GM21447 (cell line): ENCODE data around the gene SYT1.

ENCODE experiments used
- ATAC-seq: cut with Tn5 transposase; IDR thresholded peaks from one replicate; pipeline ENCODE4 v1.9.1; 2021; ENCODE audit not compliant: unreplicated experiment

SYT1 gene

DNA sequence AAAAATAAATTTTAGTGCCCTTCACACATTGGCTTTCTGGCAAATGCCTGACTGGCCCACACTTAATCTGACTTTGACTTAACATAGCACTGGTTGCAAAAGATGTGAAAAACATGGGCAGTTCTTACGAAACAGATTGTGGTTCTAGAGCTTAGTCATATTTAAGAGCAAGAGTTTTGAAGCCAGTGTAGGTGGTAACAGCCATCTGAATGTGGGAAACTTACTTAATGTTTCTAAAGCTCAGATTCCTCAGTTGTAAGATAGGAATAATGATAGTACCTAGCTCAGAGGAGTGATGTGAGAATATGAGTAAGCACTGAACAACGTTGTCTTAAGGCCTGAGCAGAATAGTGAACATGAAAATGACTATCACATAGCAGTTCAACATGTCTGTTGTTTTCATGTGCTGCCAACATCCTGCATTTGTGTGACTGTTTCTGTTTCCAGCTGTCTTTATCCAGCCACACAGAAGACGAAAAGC, 262.7 kb downstream of the SYT1 start:
- peak; percentile 92 for ATAC-seq

GRCh38 chr12:79128956-79129355, 264.4 kb downstream of the SYT1 start:
- no peak for ATAC-seq

GRCh38 chr12:79138872-79139271, 274.3 kb downstream of the SYT1 start:
- no peak for ATAC-seq

DNA sequence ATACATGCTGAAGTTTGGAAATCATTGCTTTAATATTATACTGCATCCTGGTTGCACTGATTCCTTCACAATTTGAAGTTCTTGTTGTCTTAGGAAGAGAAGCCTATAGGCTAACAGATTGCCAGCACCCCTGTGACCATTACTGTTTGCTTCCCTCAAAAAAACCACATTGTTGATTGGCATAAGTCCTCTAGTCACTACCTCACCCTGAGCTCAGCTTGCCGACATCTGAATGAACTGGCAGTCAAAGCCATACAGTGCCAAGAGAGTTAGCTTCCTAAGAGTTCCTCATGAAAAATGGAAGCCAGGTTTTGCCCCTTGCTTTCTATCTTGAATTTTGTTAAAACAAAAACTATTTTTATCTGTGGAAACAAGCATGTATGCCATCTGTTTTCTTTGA, 276.1 kb downstream of the SYT1 start:
- no peak for ATAC-seq

GRCh38 chr12:79141776-79142175, 277.2 kb downstream of the SYT1 start:
- ATAC-seq = no peak

DNA sequence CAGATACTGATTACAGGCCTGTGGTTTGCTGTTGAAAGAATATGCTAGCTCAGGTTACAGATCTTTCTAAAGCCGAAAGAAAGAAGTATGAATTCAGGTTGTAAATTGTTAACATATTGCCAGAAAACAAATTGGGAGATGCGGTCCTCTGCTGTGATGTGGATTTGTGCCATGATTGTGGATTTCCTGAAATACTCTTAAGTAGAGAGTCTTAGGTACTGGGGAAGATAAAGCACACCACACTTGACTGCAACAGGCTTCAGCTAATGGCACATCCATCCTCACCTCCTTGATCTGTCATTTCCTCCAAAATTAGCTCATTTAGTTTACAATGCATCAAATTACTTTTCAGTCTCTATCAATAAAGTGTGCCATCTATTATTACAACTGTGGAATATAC, 279.2 kb downstream of the SYT1 start:
- ATAC-seq = no peak

DNA sequence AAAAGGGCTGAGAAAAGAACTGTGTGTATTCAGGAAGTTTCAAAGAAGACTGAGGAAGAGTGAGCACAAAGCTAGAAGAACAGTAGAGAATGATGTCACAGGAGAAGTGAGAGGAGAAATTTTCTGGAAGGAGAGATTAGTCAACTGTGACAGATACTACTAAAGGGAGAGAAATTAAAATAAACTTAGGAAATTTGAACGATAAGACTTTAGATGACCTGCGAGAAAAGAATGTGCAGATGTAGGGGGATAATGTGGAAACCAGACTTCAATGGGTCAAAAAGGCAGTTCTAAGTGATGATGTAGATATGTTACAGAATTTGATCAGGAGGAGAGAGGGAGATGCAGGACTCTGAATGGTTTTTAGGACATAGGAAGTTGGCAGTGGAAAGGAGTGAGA, 287.4 kb downstream of the SYT1 start:
- ATAC-seq = no peak

GRCh38 chr12:79155683-79156082, 291.1 kb downstream of the SYT1 start:
- no peak for ATAC-seq

GRCh38 chr12:79156846-79157463, 292.4 kb downstream of the SYT1 start:
- no peak for ATAC-seq

DNA sequence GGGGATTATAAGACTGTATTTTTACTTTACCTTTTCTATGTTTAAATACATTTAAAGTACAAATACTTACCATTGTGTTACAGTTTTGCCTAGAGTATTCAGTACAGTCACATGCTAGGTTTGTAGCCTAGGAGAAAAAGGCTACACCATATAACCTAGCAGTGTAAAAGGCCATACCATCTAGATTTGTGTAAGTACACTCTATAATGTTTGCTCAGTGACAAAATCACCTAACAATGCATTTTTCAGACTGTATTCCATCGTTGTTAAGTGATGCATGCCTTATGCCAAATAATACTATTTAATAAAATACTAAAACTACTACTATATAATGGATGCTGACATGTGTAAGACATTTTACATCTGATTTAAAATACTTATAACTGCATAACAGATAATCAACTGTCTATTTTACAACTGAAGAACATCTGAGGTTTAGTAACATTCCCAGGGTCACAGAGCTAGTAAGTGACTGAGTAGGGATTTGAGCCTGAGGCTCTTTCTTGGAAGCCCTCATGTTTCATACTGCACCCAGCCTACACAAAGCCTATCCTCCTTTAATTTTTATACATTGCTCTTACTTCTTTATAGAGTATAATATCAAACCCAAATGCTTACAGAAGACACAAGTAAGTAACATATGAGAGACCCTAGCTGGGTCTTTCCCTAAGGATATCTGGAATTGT, 296.8 kb downstream of the SYT1 start:
- no peak for ATAC-seq

GRCh38 chr12:79162147-79162772, 297.7 kb downstream of the SYT1 start:
- no peak for ATAC-seq

DNA sequence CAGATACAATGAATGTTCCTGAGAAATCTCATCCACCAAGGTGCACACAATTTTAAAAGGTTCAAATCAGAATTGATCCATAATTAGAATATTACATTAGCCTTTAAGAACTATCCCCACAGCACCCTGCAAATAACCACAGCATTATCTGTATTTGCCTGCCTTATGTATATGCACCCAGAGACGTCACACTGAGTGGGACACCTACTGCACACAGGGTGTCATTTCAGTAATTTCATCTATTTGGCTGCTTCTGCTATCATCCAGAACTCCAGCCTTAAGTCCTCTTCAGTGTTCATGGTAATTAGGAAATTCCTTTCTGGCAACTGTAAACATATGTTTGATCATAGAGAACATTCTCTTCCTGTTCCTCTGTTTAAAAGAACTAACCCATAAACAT, 298.4 kb downstream of the SYT1 start:
- no peak for ATAC-seq

DNA sequence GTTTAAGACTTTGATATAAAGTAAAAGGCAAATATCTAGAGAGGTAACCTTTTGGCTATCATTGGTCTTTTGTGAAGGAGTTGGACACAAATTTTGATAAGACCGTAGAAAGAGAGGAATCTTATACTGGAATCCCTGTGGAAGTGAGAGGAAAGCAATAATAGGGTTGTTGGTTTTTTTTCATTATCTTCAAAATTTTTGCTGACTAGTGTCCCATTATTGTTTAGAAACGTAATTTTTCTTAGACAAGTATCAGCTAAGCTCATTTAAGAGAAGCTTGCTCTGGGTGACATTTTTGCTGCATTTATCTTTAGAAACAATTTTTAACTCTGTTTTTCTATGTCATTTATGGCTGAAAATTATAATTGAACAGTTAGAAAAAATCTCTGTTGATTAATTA, 300.3 kb downstream of the SYT1 start:
- ATAC-seq = no peak

GRCh38 chr12:79168687-79169086, 304.1 kb downstream of the SYT1 start:
- no peak for ATAC-seq

DNA sequence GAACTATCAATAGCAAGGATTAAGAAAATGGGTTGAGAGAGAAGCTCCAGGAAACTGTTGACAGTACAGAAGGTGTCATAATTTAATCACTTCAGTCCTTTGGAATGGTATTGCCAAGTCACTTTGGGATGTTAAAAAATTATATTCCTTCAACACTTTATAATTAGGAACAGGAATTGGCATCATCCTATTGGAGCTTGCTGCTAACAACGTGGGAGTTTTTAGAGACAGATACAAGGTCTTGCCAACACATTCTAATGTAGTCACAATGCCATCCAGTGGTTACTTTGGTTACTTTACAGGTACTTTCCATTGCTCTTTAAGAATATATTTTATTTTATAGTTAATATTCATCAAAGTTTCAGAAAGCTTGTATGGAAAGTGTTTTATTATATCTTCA, 310.1 kb downstream of the SYT1 start:
- ATAC-seq = peak; percentile 57

DNA sequence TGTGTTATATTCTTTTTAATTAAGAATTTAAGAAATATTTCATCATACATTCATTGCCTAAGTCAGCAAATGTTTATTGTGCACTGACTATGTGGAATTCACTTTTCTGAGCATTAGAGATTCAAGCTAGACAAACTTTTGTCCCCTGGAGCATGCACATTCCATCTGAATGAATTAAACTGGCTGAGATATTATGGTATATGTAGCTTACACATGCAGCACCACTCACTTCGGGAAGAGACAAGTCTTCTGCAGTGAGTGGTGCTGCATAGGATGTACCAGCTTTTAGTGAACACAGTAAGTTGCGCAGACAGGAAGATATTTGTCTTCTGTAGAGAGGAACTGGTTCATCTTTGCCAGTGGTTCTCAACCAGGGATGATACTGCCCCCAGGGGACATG, 318.4 kb downstream of the SYT1 start:
- no peak for ATAC-seq

GRCh38 chr12:79183926-79184325, 319.4 kb downstream of the SYT1 start:
- no peak for ATAC-seq

DNA sequence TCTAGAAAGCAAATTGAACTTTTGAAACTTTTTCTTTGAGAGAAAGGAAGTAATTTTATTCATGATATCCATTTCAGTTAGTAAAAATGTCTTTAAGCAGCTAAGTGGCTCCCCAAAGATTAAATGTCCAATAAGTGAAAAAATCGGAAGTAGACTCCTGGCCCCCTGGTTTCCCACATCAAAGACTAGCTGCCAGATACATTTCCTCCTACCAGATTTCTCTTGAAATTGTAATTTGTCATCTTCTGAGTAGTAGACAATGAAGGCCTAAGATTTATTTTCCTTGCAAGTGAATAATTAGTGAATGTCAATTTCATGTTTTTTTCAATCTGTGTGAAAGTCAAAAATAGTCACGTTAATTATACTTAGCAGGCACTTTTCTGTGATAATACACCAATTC, 321.9 kb downstream of the SYT1 start:
- no peak for ATAC-seq

- ATAC-seq = no peak
Measured at GRCh38 chr12:79187032-79187431, 322.5 kb downstream of the SYT1 start.

DNA sequence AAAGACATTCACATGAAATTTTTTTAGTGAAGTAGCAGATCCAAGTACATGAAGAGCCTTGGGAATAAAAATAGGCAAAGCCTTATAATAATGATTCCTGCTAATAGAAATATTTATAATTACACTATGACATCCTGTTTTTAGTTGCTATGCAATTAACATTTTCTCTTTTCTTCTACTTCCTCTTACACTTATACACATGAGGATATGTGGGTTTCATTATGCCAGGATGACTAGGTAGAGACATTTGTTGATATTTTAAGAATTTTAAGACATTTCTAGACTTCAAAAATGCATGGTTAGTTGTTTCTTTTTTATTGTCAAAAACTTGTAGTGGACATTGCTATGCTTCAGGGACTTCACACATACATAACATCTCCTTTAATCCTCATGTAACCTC, 326.8 kb downstream of the SYT1 start:
- ATAC-seq = no peak

DNA sequence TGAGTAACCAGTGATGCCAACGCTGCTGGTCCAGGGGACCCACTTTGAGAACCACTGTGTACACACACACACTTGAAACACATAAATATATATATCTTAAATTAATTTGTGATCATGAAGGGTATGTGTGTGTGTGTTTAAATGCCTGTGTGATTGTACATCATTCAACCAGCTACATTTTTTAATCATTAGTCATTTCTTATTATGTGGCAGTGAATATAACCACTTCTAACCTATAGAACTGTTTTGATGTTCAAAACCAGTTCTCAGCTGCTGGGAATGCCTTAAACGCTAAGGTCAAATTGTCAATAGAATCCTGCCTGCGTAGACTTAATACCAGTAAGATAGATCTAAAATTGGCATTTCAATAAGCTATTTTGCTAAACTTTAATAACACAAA, 330.0 kb downstream of the SYT1 start:
- no peak for ATAC-seq

GRCh38 chr12:79199166-79199565, 334.6 kb downstream of the SYT1 start:
- no peak for ATAC-seq
